Right lobe of liver (tissue), 4 donors: ENCODE data around the gene LRRC43.

Experiments
- CTCF ChIP-seq, 4 donors: fragments of 200-600 bp in 3 of 4; fragments of 450-650 bp in 1 of 4; IDR thresholded peaks; one replicate each; pipeline versions ENCODE4 v1.5.1 to v1.8.0; 2016 to 2022; ENCODE audit warnings: antibody characterized with exemption in 4 of 4, mild to moderate bottlenecking in 2 of 4
- POLR2A ChIP-seq: fragments of 450-650 bp; IDR thresholded peaks from one replicate; pipeline ENCODE4 v1.6.1; 2017; ENCODE audit warnings: antibody characterized with exemption, mild to moderate bottlenecking
- donor health status: DM: no; HTN: no; CAD: no.
- donor health status: DM: no; HTN: no; CAD: no.
- donor health status: DM: no; HTN: yes; CAD: no.

- no peak for TF ChIP-seq CTCF (IDR thresholded peaks at IDR 0.05)
- TF ChIP-seq POLR2A: no peak
Measured at GRCh38 chr12:122235741-122236140, 52.8 kb downstream of the LRRC43 start.
